ENCODE measurements around the gene ADAMTS17. TPM values are rescaled to one million over a fixed set of nuclear protein-coding genes. Genes with fewer than 3 reads are reported as not detected.

Gene ADAMTS17
- total and polyA plus RNA-seq, 4 donors, result 0.28 to 46.9 (median 9.1) TPM

DNA sequence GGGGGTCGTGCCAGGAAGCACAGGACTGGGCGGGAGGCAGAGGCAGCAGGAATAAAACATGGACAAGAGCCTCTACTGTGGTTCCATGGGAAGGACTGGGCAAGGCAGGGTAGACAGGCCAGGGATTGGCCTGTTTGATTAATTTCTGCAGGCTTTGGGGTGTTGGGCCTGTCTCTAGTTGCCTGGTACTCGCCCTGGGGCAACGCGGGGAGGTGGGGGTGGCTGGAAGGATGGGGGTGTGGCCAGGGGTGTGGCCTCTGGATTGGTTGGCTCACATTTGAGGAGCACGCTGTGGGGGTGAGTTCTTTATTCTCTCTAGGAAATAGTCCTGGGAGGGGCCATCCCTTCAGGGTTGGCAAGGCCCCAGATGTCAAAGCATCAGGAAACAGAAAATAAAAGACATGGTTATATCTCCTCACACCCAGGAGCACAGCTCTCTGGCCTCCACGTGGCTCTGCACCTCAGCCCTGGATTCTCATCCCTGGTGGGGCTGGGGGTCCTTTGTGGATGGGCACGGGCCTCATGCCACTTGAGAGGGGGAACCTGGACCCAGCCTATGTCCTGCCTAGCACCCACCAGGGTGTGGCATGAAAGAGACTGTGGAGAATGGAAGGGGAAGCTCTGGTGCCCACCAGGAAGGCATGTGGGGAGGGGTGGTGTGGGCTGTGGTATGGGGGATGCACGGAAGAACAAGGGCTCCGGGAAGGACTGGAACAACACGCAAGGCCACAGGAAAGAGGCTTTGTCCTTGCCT is 385.6 kb downstream of the ADAMTS17 start:
- H3K36me3 ChIP-seq (ENCODE audit: control insufficient read depth in 4 of 4, insufficient read depth in 3 of 4, low read depth in 1 of 4, low read length in 3 of 4), result no peaks in the 10 kb centered on the region
- H3K9me3 ChIP-seq (ENCODE audit: control insufficient read depth in 4 of 4, low read length in 3 of 4), result no peaks in the 10 kb centered on the region
- no peak overlapping the region for H3K9ac ChIP-seq (ENCODE audit: low read depth in 1 of 2, low read length in 2 of 2)
- no peaks in the 10 kb centered on the region for H3K4me1 ChIP-seq (ENCODE audit: control insufficient read depth in 4 of 4, insufficient read depth in 4 of 4, low read length in 3 of 4)
- DNase-seq (ENCODE audit: low spot score), result peak; percentile 24
- 83% methylated on average over 11 of the region's 11 CpGs for WGBS
- no peak overlapping the region for H3K27ac ChIP-seq (ENCODE audit: low read depth in 1 of 2, low read length in 2 of 2)
- H3K4me3 ChIP-seq (ENCODE audit: low read depth in 1 of 3, low read length in 3 of 3), result no peak overlapping the region
- no peak for TF ChIP-seq NR2F2 (IDR thresholded peaks at IDR 0.05)
- no peak for TF ChIP-seq RAD21 (IDR thresholded peaks at IDR 0.05)
- no peak for TF ChIP-seq YY1 (IDR thresholded peaks at IDR 0.05)
- TF ChIP-seq SP1 (IDR thresholded peaks at IDR 0.05), result no peak
- TF ChIP-seq, protein P1, sequence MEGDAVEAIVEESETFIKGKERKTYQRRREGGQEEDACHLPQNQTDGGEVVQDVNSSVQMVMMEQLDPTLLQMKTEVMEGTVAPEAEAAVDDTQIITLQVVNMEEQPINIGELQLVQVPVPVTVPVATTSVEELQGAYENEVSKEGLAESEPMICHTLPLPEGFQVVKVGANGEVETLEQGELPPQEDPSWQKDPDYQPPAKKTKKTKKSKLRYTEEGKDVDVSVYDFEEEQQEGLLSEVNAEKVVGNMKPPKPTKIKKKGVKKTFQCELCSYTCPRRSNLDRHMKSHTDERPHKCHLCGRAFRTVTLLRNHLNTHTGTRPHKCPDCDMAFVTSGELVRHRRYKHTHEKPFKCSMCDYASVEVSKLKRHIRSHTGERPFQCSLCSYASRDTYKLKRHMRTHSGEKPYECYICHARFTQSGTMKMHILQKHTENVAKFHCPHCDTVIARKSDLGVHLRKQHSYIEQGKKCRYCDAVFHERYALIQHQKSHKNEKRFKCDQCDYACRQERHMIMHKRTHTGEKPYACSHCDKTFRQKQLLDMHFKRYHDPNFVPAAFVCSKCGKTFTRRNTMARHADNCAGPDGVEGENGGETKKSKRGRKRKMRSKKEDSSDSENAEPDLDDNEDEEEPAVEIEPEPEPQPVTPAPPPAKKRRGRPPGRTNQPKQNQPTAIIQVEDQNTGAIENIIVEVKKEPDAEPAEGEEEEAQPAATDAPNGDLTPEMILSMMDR (IDR thresholded peaks at IDR 0.05; ENCODE audit: low read depth, low read length, missing input control), result no peak
- TF ChIP-seq TAF1 (conservative IDR thresholded peaks at IDR 0.05), result no peak
- TF ChIP-seq RXRA (IDR thresholded peaks at IDR 0.05), result no peak
- no peak for TF ChIP-seq FOXA2 (IDR thresholded peaks at IDR 0.05)
- no peak for TF ChIP-seq HNF4A (conservative IDR thresholded peaks at IDR 0.05)
- TF ChIP-seq HNF4G (IDR thresholded peaks at IDR 0.05), result no peak
- no peak for TF ChIP-seq FOXA1 (IDR thresholded peaks at IDR 0.05)
- TF ChIP-seq, protein P2, sequence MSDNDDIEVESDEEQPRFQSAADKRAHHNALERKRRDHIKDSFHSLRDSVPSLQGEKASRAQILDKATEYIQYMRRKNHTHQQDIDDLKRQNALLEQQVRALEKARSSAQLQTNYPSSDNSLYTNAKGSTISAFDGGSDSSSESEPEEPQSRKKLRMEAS (IDR thresholded peaks at IDR 0.05), result no peak
- no peak for TF ChIP-seq JUND (IDR thresholded peaks at IDR 0.05)
- no peak for TF ChIP-seq GABPA (IDR thresholded peaks at IDR 0.05 in 1 of 2, conservative IDR thresholded peaks at IDR 0.05 in 1 of 2)
- H3K27me3 ChIP-seq (ENCODE audit: control insufficient read depth in 4 of 4, insufficient read depth in 4 of 4, low read length in 3 of 4), result peaks cover 0 to 6% (median 0%) of the 10 kb centered on the region in 4 donors

GRCh38 chr15:99955532-99955931 is 386.2 kb downstream of the ADAMTS17 start:
- Histone ChIP-seq H3K9ac (ENCODE audit: low read depth in 1 of 2, low read length in 2 of 2) (no peak overlapping the region), H3K4me3 (ENCODE audit: low read depth in 1 of 3, low read length in 3 of 3) (no peak overlapping the region), H3K36me3 (ENCODE audit: control insufficient read depth in 4 of 4, insufficient read depth in 3 of 4, low read depth in 1 of 4, low read length in 3 of 4) (no peaks in the 10 kb centered on the region), H3K4me1 (ENCODE audit: control insufficient read depth in 4 of 4, insufficient read depth in 4 of 4, low read length in 3 of 4) (no peaks in the 10 kb centered on the region), H3K27ac (ENCODE audit: low read depth in 1 of 2, low read length in 2 of 2) (no peak overlapping the region), H3K9me3 (ENCODE audit: control insufficient read depth in 4 of 4, low read length in 3 of 4) (no peaks in the 10 kb centered on the region), H3K27me3 (ENCODE audit: control insufficient read depth in 4 of 4, insufficient read depth in 4 of 4, low read length in 3 of 4) (peaks cover 0 to 6% (median 0%) of the 10 kb centered on the region in 4 donors)
- WGBS, result 94% methylated on average over 6 of the region's 6 CpGs
- DNase-seq (ENCODE audit: low spot score), result peak; percentile 10
- TF ChIP-seq RXRA (IDR thresholded peaks at IDR 0.05) (no peak), HNF4A (conservative IDR thresholded peaks at IDR 0.05) (no peak), SP1 (IDR thresholded peaks at IDR 0.05) (no peak), RAD21 (IDR thresholded peaks at IDR 0.05) (no peak), REST (IDR thresholded peaks at IDR 0.05) (no peak), JUND (IDR thresholded peaks at IDR 0.05) (no peak), NR2F2 (IDR thresholded peaks at IDR 0.05) (no peak), HNF4G (IDR thresholded peaks at IDR 0.05) (no peak), FOXA2 (IDR thresholded peaks at IDR 0.05) (no peak), EGR1 (IDR thresholded peaks at IDR 0.05; ENCODE audit: low read depth in 2 of 2) (no peak), YY1 (IDR thresholded peaks at IDR 0.05) (no peak), FOXA1 (IDR thresholded peaks at IDR 0.05) (no peak), GABPA (IDR thresholded peaks at IDR 0.05 in 1 of 2, conservative IDR thresholded peaks at IDR 0.05 in 1 of 2) (no peak), TAF1 (conservative IDR thresholded peaks at IDR 0.05) (no peak)
- TF ChIP-seq, protein P3, sequence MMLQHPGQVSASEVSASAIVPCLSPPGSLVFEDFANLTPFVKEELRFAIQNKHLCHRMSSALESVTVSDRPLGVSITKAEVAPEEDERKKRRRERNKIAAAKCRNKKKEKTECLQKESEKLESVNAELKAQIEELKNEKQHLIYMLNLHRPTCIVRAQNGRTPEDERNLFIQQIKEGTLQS (IDR thresholded peaks at IDR 0.05), result no peak
- TF ChIP-seq, protein P2 (IDR thresholded peaks at IDR 0.05), result no peak
- TF ChIP-seq, protein P4, sequence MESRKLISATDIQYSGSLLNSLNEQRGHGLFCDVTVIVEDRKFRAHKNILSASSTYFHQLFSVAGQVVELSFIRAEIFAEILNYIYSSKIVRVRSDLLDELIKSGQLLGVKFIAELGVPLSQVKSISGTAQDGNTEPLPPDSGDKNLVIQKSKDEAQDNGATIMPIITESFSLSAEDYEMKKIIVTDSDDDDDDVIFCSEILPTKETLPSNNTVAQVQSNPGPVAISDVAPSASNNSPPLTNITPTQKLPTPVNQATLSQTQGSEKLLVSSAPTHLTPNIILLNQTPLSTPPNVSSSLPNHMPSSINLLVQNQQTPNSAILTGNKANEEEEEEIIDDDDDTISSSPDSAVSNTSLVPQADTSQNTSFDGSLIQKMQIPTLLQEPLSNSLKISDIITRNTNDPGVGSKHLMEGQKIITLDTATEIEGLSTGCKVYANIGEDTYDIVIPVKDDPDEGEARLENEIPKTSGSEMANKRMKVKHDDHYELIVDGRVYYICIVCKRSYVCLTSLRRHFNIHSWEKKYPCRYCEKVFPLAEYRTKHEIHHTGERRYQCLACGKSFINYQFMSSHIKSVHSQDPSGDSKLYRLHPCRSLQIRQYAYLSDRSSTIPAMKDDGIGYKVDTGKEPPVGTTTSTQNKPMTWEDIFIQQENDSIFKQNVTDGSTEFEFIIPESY (IDR thresholded peaks at IDR 0.05), result no peak
- TF ChIP-seq, protein P1 (IDR thresholded peaks at IDR 0.05; ENCODE audit: low read depth, low read length, missing input control), result no peak
